GM12878 (cell line): ENCODE measurements around the gene USP25. TPM values are rescaled to one million over a fixed set of nuclear protein-coding genes. Genes with fewer than 3 reads are reported as not detected.

Source experiments
- ATAC-seq: fragments of 200-7000 bp; cut with Tn5 transposase; 3 replicates; pipeline ENCODE4 v1.9.1; 2020; ENCODE audit warnings: mild to moderate bottlenecking, moderate library complexity
- BruUV-seq: library from RNA; stranded (reverse); fragments of 400-500 nt; replicated peaks from 2 replicates; lab custom pipeline; 2021; lab: Mats Ljungman, UMichigan
- CTCF ChIA-PET: fragments of 300-600 bp; sonication (Branson Sonifier 250); formaldehyde crosslinking; extraction: SDS; loops from one replicate; lab custom pipeline; 2021; ENCODE audit warnings: inconsistent platforms; lab: Yijun Ruan, JAX
- POLR2A ChIA-PET: fragments of 350-600 bp; formaldehyde crosslinking; extraction: SDS; loops from one replicate; lab custom pipeline; 2021; ENCODE audit warnings: inconsistent platforms; lab: Charles Lee
- RAD21 ChIA-PET: fragments of 300-600 bp; sonication (Branson Sonifier 250); formaldehyde crosslinking; loops from one replicate; lab custom pipeline; 2023; ENCODE audit warnings: antibody characterized with exemption; ENCODE audit not compliant: unreplicated experiment; lab: Charles Lee
- SMC1A ChIA-PET: fragments of 300-600 bp; sonication (Branson Sonifier 250); formaldehyde crosslinking; loops from one replicate; lab custom pipeline; 2023; ENCODE audit not compliant: unreplicated experiment, uncharacterized antibody; lab: Charles Lee
- DNase-seq: peaks from one replicate; pipeline ENCODE4 v3.0.0-alpha.2; 2011; ENCODE audit warnings: low read depth, low spot score
- FAIRE-seq: peaks from 3 replicates; lab custom pipeline; 2011; peaks lifted over from hg19 to GRCh38; lab: Jason Lieb, UNC
- H2AFZ ChIP-seq: 2 replicates; pipeline ENCODE4 v1.6.0; 2011; ENCODE audit warnings: low read depth, low read length, control low read depth; ENCODE audit not compliant: control insufficient read depth
- H3K27ac ChIP-seq: 2 replicates; pipeline ENCODE4 v1.5.1; 2011; ENCODE audit warnings: control low read depth; ENCODE audit not compliant: control insufficient read depth, insufficient read depth
- H3K27me3 ChIP-seq, 2 experiments: replicated peaks in 1 of 2; 2 replicates each; pipeline versions ENCODE4 v1.6.0 to v1.6.1; 2011; ENCODE audit warnings: low read length in 1 of 2; ENCODE audit not compliant: control insufficient read depth in 2 of 2, insufficient read depth in 2 of 2
- H3K36me3 ChIP-seq, 2 experiments: 2 replicates each; pipeline ENCODE4 v1.5.1; 2011; ENCODE audit warnings: low read length in 1 of 2; ENCODE audit not compliant: control insufficient read depth in 2 of 2, insufficient read depth in 2 of 2
- H3K4me1 ChIP-seq: 2 replicates; pipeline ENCODE4 v1.6.1; 2011; ENCODE audit warnings: mild to moderate bottlenecking, low read length, moderate library complexity, mixed read lengths; ENCODE audit not compliant: control insufficient read depth, insufficient read depth
- H3K4me2 ChIP-seq: 2 replicates; pipeline ENCODE4 v1.6.0; 2011; ENCODE audit warnings: control low read depth; ENCODE audit not compliant: control insufficient read depth, insufficient read depth
- H3K4me3 ChIP-seq: fragments of 200-600 bp; sonication (generic); 2 replicates; pipeline ENCODE4 v1.5.1; 2016
- H3K79me2 ChIP-seq: 2 replicates; pipeline ENCODE4 v1.6.0; 2011; ENCODE audit warnings: low read length; ENCODE audit not compliant: control insufficient read depth, insufficient read depth
- H3K9ac ChIP-seq: 2 replicates; pipeline ENCODE4 v1.8.0; 2011; ENCODE audit warnings: low read length, control low read depth, mixed read lengths; ENCODE audit not compliant: control insufficient read depth, insufficient read depth
- H3K9me3 ChIP-seq: replicated peaks from 3 replicates; pipeline ENCODE4 v1.5.1; 2011; ENCODE audit warnings: mild to moderate bottlenecking, low read length; ENCODE audit not compliant: control insufficient read depth, insufficient read depth
- H4K20me1 ChIP-seq: 2 replicates; pipeline ENCODE4 v1.6.0; 2011; ENCODE audit not compliant: control insufficient read depth, insufficient read depth
- ASH2L ChIP-seq: fragments of 300-600, 200-600 bp; sonication (generic); IDR thresholded peaks from 2 replicates; pipeline ENCODE4 v1.6.1; 2017; ENCODE audit warnings: low read depth, mild to moderate bottlenecking, borderline replicate concordance
- ATF7 ChIP-seq: fragments of 450-650 bp; IDR thresholded peaks from 2 replicates; pipeline ENCODE4 v1.6.1; 2016; ENCODE audit warnings: low read depth, mild to moderate bottlenecking
- CBFB ChIP-seq: IDR thresholded peaks from 2 replicates; pipeline ENCODE4 v1.6.1; 2016; ENCODE audit warnings: antibody characterized with exemption, low read depth
- CREB1 ChIP-seq: IDR thresholded peaks from 2 replicates; pipeline ENCODE4 v1.6.1; 2012; ENCODE audit warnings: low read depth, mild to moderate bottlenecking, inconsistent platforms
- DPF2 ChIP-seq: fragments of 450-650 bp; IDR thresholded peaks from 2 replicates; pipeline ENCODE4 v1.6.1; 2017; ENCODE audit warnings: mild to moderate bottlenecking
- IRF4 ChIP-seq: IDR thresholded peaks from 2 replicates; pipeline ENCODE4 v1.6.1; 2011; ENCODE audit warnings: low read depth, low read length
- IRF5 ChIP-seq: fragments of 450-650 bp; IDR thresholded peaks from 2 replicates; pipeline ENCODE4 v1.6.1; 2017; ENCODE audit warnings: borderline replicate concordance
- KDM1A ChIP-seq: fragments of 200-600 bp; sonication (generic); IDR thresholded peaks from 2 replicates; pipeline ENCODE4 v1.6.1; 2016; ENCODE audit warnings: borderline replicate concordance
- MYC ChIP-seq: IDR thresholded peaks from 2 replicates; pipeline ENCODE4 v1.6.1; 2011; ENCODE audit warnings: mild to moderate bottlenecking, low read length, moderate library complexity, inconsistent platforms; ENCODE audit not compliant: insufficient read depth, insufficient replicate concordance, insufficient read length, severe bottlenecking
- PKNOX1 ChIP-seq: fragments of 450-650 bp; IDR thresholded peaks from 2 replicates; pipeline ENCODE4 v1.6.1; 2016; ENCODE audit warnings: mild to moderate bottlenecking
- POLR2A ChIP-seq: IDR thresholded peaks from 2 replicates; pipeline ENCODE4 v1.6.1; 2011; ENCODE audit warnings: low read depth, mild to moderate bottlenecking, low read length
- RAD21 ChIP-seq: IDR thresholded peaks from 2 replicates; pipeline ENCODE4 v1.6.1; 2011; ENCODE audit warnings: mild to moderate bottlenecking, low read depth, low read length, moderate library complexity; ENCODE audit not compliant: insufficient read depth
- RAD51 ChIP-seq: fragments of 450-650 bp; IDR thresholded peaks from 2 replicates; pipeline ENCODE4 v1.6.1; 2016; ENCODE audit warnings: moderate library complexity, mild to moderate bottlenecking, inconsistent platforms
- ZNF384 ChIP-seq: IDR thresholded peaks from 2 replicates; pipeline ENCODE4 v1.6.1; 2012; ENCODE audit warnings: low read depth, mild to moderate bottlenecking, low read length, improper control_type of control experiment, borderline replicate concordance
- WGBS: methylation state at CpG from one replicate; pipeline ENCODE4 v1.1.6; 2016; ENCODE audit warnings: low lambda C conversion rate; ENCODE audit not compliant: insufficient replicate concordance, insufficient coverage; ENCODE audit errors: missing lambda C conversion rate; 5-methylcytosine and 5-hydroxymethylcytosine counted together
- in situ Hi-C: fragments of 300-500 bp; cut with MboI; formaldehyde crosslinking; loops from 9 replicates; pipeline ENCODE4 v1.14.3; 2018; ENCODE audit warnings: mixed read lengths
- intact Hi-C: fragments of 100-400 bp; cut with micrococcal nuclease; formaldehyde crosslinking; loops from one replicate; pipeline ENCODE4 v1.14.2; 2022; ENCODE audit not compliant: unreplicated experiment
- polyA plus RNA-seq, 11 experiments: library from polyadenylated mRNA; depleted of rRNA in 4 of 11; unstranded in 6 of 11; stranded (reverse) in 5 of 11; fragments of >200 nt; fragmentation: Nextera tagmentation in 4 of 11; fragmentation: Illumina TruSeq in 1 of 11; extraction: Ambion mirVana in 4 of 11; extraction: Trizol in 1 of 11; gene quantifications; 1 replicate in 1 of 11; 2 replicates in 10 of 11; pipeline versions ENCODE4 v1.2.1 to v1.2.3, GENCODE V29; 2011 to 2016; ENCODE audit warnings: inconsistent platforms in 2 of 11, missing spikeins in 2 of 11, low read depth in 1 of 11
- total RNA-seq, 4 experiments: library from RNA; depleted of rRNA in 3 of 4; stranded (reverse); fragments of >200 nt in 3 of 4; fragmentation: Illumina TruSeq in 1 of 4; extraction: Trizol in 1 of 4; gene quantifications; 2 replicates each; pipeline versions ENCODE4 v1.2.1 to v1.2.3, GENCODE V29; 2013 to 2021

The USP25 gene
- total and polyA plus RNA-seq, 10 of the 15 experiments (the other 5 are each of a cell fraction or from before 2014, with no cell fraction given): 1.5 to 31.3 (median 23.4) TPM

- no peaks in the 10 kb centered on the region for H3K27me3 ChIP-seq
- ChIA-PET SMC1A (no interaction called here), RAD21 (no interaction called here), POLR2A (no interaction called here), CTCF (no interaction called here)
- no peaks in the 10 kb centered on the region for H3K79me2 ChIP-seq
- BruUV-seq: no TSS peak
- no peaks in the 10 kb centered on the region for H3K36me3 ChIP-seq
- in situ Hi-C loops (no loop called here), intact Hi-C loops (loop anchor here (10.0 kb wide), 1 partner anchor 441 kb away; no protein-coding TSS in a partner anchor)
- FAIRE-seq: no peak
- no peak overlapping the region for H3K9ac ChIP-seq
- no peak for DNase-seq
- H3K4me1 ChIP-seq: no peaks in the 10 kb centered on the region
- no peak overlapping the region for H3K27ac ChIP-seq
- no peak; the same call in 2 of the 3 replicates for ATAC-seq
- whole genome bisulfite sequencing: 97% methylated on average over 4 of the region's 4 CpGs
- no peak overlapping the region for H2AFZ ChIP-seq
- H3K4me2 ChIP-seq: no peak overlapping the region
- H4K20me1 ChIP-seq: no peaks in the 10 kb centered on the region
- no peaks in the 10 kb centered on the region for H3K9me3 ChIP-seq
- H3K4me3 ChIP-seq: no peak overlapping the region
- TF ChIP-seq POLR2A (0 out of 2 replicates have a peak, but pooled peaks have one; percentile 17), ATF7 (no peak), KDM1A (no peak), DPF2 (no peak), CREB1 (no peak), CBFB (no peak)
These were observed 164.1 kb downstream of the USP25 start for GRCh38 chr21:15893902-15894301.

- Histone ChIP-seq H2AFZ (no peak overlapping the region), H3K4me3 (no peak overlapping the region), H4K20me1 (no peaks in the 10 kb centered on the region), H3K4me1 (no peaks in the 10 kb centered on the region), H3K9ac (no peak overlapping the region), H3K4me2 (no peak overlapping the region), H3K79me2 (no peaks in the 10 kb centered on the region), H3K27me3 (no peaks in the 10 kb centered on the region), H3K9me3 (no peaks in the 10 kb centered on the region), H3K36me3 (no peaks in the 10 kb centered on the region), H3K27ac (no peak overlapping the region)
- BruUV-seq: no TSS peak
- FAIRE-seq (no peak), ATAC-seq (no peak), DNase-seq (no peak)
- intact Hi-C loops (loop anchor here (10.0 kb wide), 1 partner anchor 440 kb away; no protein-coding TSS in a partner anchor), in situ Hi-C loops (no loop called here)
- POLR2A ChIA-PET: no interaction called here
- SMC1A ChIA-PET: no interaction called here
- CTCF ChIA-PET: no interaction called here
- RAD21 ChIA-PET: no interaction called here
- TF ChIP-seq RAD51 (no peak), ZNF384 (no peak), IRF4 (no peak), PKNOX1 (no peak), MYC (no peak), RAD21 (no peak), ASH2L (no peak), IRF5 (no peak)
These were observed 164.8 kb downstream of the USP25 start for GRCh38 chr21:15894596-15894995.
